K562 (cell line): ENCODE data around the gene SIRT3. TPM values are rescaled to one million over a fixed set of nuclear protein-coding genes. Genes with fewer than 3 reads are reported as not detected.
A peak's percentile ranks its signal among the peaks of the same experiment; 100 is the strongest.

ENCODE experiments used
- CBFA2T3 ChIP-seq: fragments of 450-650 bp; IDR thresholded peaks from 2 replicates; pipeline ENCODE4 v1.6.1; 2017
- CREBBP ChIP-seq: IDR thresholded peaks from one replicate; pipeline ENCODE4 v1.6.1; 2012; ENCODE audit warnings: low read depth, mild to moderate bottlenecking, control low read depth, inconsistent platforms, low read length
- FIP1L1 ChIP-seq: fragments of 200-400 bp; formaldehyde crosslinking; IDR thresholded peaks from 2 replicates; pipeline ENCODE4 v1.6.1; 2018; ENCODE audit warnings: mild to moderate bottlenecking, low read depth, low read length; ENCODE audit not compliant: poor library complexity, severe bottlenecking
- FOSL1 ChIP-seq: fragments of 200-800 bp; sonication (Bioruptor generic); conservative IDR thresholded peaks from 2 replicates; pipeline ENCODE4 v1.6.1; 2016; ENCODE audit warnings: missing genetic modification characterization, missing compliant biosample characterization
- FOXK2 ChIP-seq, 2 experiments: fragments of 450-650 bp; IDR thresholded peaks in 1 of 2; conservative IDR thresholded peaks in 1 of 2; 2 replicates each; pipeline ENCODE4 v1.6.1; 2016; ENCODE audit warnings: low read depth in 2 of 2, mild to moderate bottlenecking in 1 of 2
- HDAC6 ChIP-seq: IDR thresholded peaks from 2 replicates; pipeline ENCODE4 v1.6.1; 2012; ENCODE audit warnings: low read depth, mild to moderate bottlenecking, control low read depth, inconsistent platforms, low read length, moderate library complexity
- HIVEP1 ChIP-seq: fragments of 250-450 bp; sonication (Bioruptor Pico); IDR thresholded peaks from 2 replicates; pipeline ENCODE4 v1.4.0; 2020; ENCODE audit warnings: mild to moderate bottlenecking
- HNRNPL ChIP-seq: fragments of 200-400 bp; formaldehyde crosslinking; IDR thresholded peaks from 2 replicates; pipeline ENCODE4 v1.6.1; 2017; ENCODE audit warnings: low read depth, mild to moderate bottlenecking, low read length
- KAT7 ChIP-seq: sonication (generic); formaldehyde crosslinking; IDR thresholded peaks from 2 replicates; pipeline ENCODE4 v1.8.0; 2022; ENCODE audit warnings: missing genetic modification reagents, mild to moderate bottlenecking, borderline replicate concordance
- MTF1 ChIP-seq: fragments of 250-450 bp; sonication (Bioruptor Pico); IDR thresholded peaks from 2 replicates; pipeline ENCODE4 v1.9.0; 2021; ENCODE audit warnings: moderate library complexity, mild to moderate bottlenecking, inconsistent platforms, borderline replicate concordance
- POLR2G ChIP-seq: fragments of 200-400 bp; formaldehyde crosslinking; IDR thresholded peaks from 2 replicates; pipeline ENCODE4 v1.6.1; 2017; ENCODE audit warnings: low read depth, mild to moderate bottlenecking, antibody characterized with exemption, low read length, moderate library complexity
- POLR2H ChIP-seq: IDR thresholded peaks from 2 replicates; pipeline ENCODE4 v1.6.1; 2016; ENCODE audit warnings: missing genetic modification characterization, low read depth, mild to moderate bottlenecking, control low read depth, missing compliant biosample characterization, moderate library complexity
- PTBP1 ChIP-seq: fragments of 200-400 bp; formaldehyde crosslinking; IDR thresholded peaks from 2 replicates; pipeline ENCODE4 v1.6.1; 2017; ENCODE audit warnings: low read depth, low read length
- SLC30A9 ChIP-seq: fragments of 250-450 bp; sonication (Bioruptor Pico); IDR thresholded peaks from 2 replicates; pipeline ENCODE4 v1.8.0; 2022; ENCODE audit warnings: mild to moderate bottlenecking, moderate library complexity
- SREBF2 ChIP-seq: sonication (generic); formaldehyde crosslinking; IDR thresholded peaks from 2 replicates; pipeline ENCODE4 v1.4.0; 2020; ENCODE audit warnings: mild to moderate bottlenecking, missing genetic modification reagents
- ZFX ChIP-seq: sonication (generic); formaldehyde crosslinking; IDR thresholded peaks from 2 replicates; pipeline ENCODE4 v1.8.0; 2022; ENCODE audit warnings: mild to moderate bottlenecking, missing genetic modification reagents, moderate library complexity
- ZNF253 ChIP-seq: fragments of 250-450 bp; sonication (Bioruptor Pico); conservative IDR thresholded peaks from 2 replicates; pipeline ENCODE4 v1.6.1; 2021; ENCODE audit warnings: mild to moderate bottlenecking
- ZNF3 ChIP-seq: fragments of 250-450 bp; sonication (Bioruptor Pico); IDR thresholded peaks from 2 replicates; pipeline ENCODE4 v1.5.0; 2021; ENCODE audit warnings: mild to moderate bottlenecking, moderate library complexity
- ZNF507 ChIP-seq: conservative IDR thresholded peaks from 2 replicates; pipeline ENCODE4 v1.6.1; 2017; ENCODE audit warnings: missing genetic modification characterization, missing compliant biosample characterization
- ZNF696 ChIP-seq: fragments of 250-450 bp; sonication (Bioruptor Pico); conservative IDR thresholded peaks from 2 replicates; pipeline ENCODE4 v1.4.0; 2020; ENCODE audit warnings: mild to moderate bottlenecking, moderate library complexity
- ZNF764 ChIP-seq: fragments of 250-450 bp; sonication (Bioruptor Pico); IDR thresholded peaks from 2 replicates; pipeline ENCODE4 v1.4.0; 2020; ENCODE audit warnings: low read depth, mild to moderate bottlenecking, moderate library complexity
- ZNF785 ChIP-seq: fragments of 250-450 bp; sonication (Bioruptor Pico); IDR thresholded peaks from 2 replicates; pipeline ENCODE4 v1.4.0; 2020; ENCODE audit warnings: mild to moderate bottlenecking
- polyA plus RNA-seq, 8 experiments: library from polyadenylated mRNA; depleted of rRNA in 4 of 8; stranded (reverse) in 5 of 8; unstranded in 3 of 8; fragments of >200 nt; fragmentation: Nextera tagmentation in 2 of 8; fragmentation: Illumina TruSeq in 1 of 8; extraction: Ambion mirVana in 2 of 8; extraction: Trizol in 1 of 8; gene quantifications; 2 replicates each; pipeline versions ENCODE4 v1.2.1 to v1.2.3, GENCODE V29; 2011 to 2014; ENCODE audit warnings: inconsistent platforms in 1 of 8, missing spikeins in 1 of 8
- total RNA-seq, 7 experiments: library from RNA; depleted of rRNA in 6 of 7; stranded (reverse); fragments of >200 nt in 6 of 7; fragmentation: Illumina TruSeq in 2 of 7; extraction: Trizol in 2 of 7; gene quantifications; 2 replicates each; pipeline versions ENCODE4 v1.2.1 to v1.2.3, GENCODE V29; 2011 to 2021; ENCODE audit warnings: low replicate concordance in 1 of 7
- TF ChIP-seq, protein P1 (sequence below), 3 experiments: IDR thresholded peaks in 2 of 3; conservative IDR thresholded peaks in 1 of 3; 2 replicates each; pipeline ENCODE4 v1.5.1; 2011 to 2012; ENCODE audit warnings: low read length in 3 of 3, mild to moderate bottlenecking in 3 of 3, control low read depth in 2 of 3, improper control_type of control experiment in 1 of 3, inconsistent platforms in 1 of 3, low read depth in 1 of 3, mixed read lengths in 1 of 3, moderate library complexity in 1 of 3; ENCODE audit not compliant: insufficient read depth in 2 of 3
- TF ChIP-seq, protein P2 (sequence below): fragments of 450-650 bp; formaldehyde crosslinking; IDR thresholded peaks from 2 replicates; pipeline ENCODE4 v1.4.0; 2020; ENCODE audit warnings: mild to moderate bottlenecking, moderate library complexity
- TF ChIP-seq, protein P3 (sequence below): fragments of 450-650 bp; IDR thresholded peaks from 2 replicates; pipeline ENCODE4 v1.6.1; 2016; ENCODE audit warnings: low read depth, mild to moderate bottlenecking, moderate library complexity

The SIRT3 gene
- total and polyA plus RNA-seq, 9 of the 15 experiments (the other 6 are each of a cell fraction or from before 2014, with no cell fraction given): 1.9 to 27.5 (median 14.5) TPM

DNA sequence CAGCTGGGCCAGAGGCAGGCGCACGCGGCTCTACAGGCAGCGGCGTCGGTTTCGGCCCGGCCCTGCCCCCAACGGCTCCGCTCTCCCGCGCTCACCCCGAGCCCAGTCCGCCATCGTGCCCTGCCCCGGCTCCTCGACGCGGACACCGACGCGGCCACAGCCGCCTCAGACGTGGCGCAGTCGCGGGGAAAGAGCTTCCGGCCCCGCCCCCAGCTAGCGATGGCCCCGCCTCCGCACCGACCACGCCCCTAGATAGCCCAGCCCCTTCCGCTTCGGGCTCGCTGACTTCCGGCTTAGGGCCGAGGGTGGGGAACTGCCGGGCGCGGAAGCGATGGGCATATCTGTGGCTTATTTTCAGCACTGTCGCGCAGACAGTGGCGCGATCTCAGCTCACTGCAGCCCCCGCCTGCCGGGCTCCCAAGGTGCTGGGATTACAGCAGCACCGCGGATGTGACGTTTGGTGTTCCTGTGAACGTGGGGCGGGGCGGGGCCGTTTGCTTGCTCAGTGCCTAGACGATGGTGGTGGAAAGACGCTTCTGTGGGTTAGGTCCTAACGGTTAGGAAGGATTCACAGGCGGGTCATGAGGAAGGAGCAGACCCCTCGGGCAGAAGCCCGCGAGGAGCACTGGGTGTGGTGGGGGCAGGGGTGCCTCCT is 28.8 kb downstream of the SIRT3 start, which contains the start of the genes BET1L and RIC8A (continued):
- TF ChIP-seq HNRNPL (peak; percentile 83; the same call in 1 of the 2 replicates), POLR2G (peak; percentile 98), ZFX (peak; percentile 77), ZNF253 (CRISPR knock-in tag) (no peak), PTBP1 (no peak), MTF1 (no peak), FOXK2 (conservative IDR thresholded peaks at IDR 0.05 in 1 of 2, IDR thresholded peaks at IDR 0.05 in 1 of 2; ENCODE audit: low read depth in 2 of 2) (peak; percentile 70 to 75; a peak in 3 of 4 replicates), POLR2H (tag) (peak; percentile 69), CREBBP (no peak), ZNF3 (CRISPR knock-in tag) (no peak), ZNF696 (CRISPR knock-in tag) (no peak), KAT7 (CRISPR knock-in tag) (peak; percentile 82; the same call in 1 of the 2 replicates), SREBF2 (CRISPR knock-in tag) (no peak), ZNF764 (no peak), FOSL1 (tag) (no peak), ZNF507 (no peak), HDAC6 (no peak), HIVEP1 (CRISPR knock-in tag) (no peak), CBFA2T3 (no peak), ZNF785 (CRISPR knock-in tag) (no peak), FIP1L1 (peak; percentile 80), SLC30A9 (no peak)
- TF ChIP-seq, protein P1, sequence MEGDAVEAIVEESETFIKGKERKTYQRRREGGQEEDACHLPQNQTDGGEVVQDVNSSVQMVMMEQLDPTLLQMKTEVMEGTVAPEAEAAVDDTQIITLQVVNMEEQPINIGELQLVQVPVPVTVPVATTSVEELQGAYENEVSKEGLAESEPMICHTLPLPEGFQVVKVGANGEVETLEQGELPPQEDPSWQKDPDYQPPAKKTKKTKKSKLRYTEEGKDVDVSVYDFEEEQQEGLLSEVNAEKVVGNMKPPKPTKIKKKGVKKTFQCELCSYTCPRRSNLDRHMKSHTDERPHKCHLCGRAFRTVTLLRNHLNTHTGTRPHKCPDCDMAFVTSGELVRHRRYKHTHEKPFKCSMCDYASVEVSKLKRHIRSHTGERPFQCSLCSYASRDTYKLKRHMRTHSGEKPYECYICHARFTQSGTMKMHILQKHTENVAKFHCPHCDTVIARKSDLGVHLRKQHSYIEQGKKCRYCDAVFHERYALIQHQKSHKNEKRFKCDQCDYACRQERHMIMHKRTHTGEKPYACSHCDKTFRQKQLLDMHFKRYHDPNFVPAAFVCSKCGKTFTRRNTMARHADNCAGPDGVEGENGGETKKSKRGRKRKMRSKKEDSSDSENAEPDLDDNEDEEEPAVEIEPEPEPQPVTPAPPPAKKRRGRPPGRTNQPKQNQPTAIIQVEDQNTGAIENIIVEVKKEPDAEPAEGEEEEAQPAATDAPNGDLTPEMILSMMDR (IDR thresholded peaks at IDR 0.05 in 2 of 3, conservative IDR thresholded peaks at IDR 0.05 in 1 of 3; ENCODE audit: insufficient read depth in 2 of 3, low read depth in 1 of 3, low read length in 3 of 3): no peak; a peak in 1 of 6 replicates
- TF ChIP-seq, protein P2, sequence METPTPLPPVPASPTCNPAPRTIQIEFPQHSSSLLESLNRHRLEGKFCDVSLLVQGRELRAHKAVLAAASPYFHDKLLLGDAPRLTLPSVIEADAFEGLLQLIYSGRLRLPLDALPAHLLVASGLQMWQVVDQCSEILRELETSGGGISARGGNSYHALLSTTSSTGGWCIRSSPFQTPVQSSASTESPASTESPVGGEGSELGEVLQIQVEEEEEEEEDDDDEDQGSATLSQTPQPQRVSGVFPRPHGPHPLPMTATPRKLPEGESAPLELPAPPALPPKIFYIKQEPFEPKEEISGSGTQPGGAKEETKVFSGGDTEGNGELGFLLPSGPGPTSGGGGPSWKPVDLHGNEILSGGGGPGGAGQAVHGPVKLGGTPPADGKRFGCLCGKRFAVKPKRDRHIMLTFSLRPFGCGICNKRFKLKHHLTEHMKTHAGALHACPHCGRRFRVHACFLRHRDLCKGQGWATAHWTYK (CRISPR knock-in tag): no peak; the same call in none of the 2 replicates
- TF ChIP-seq, protein P3, sequence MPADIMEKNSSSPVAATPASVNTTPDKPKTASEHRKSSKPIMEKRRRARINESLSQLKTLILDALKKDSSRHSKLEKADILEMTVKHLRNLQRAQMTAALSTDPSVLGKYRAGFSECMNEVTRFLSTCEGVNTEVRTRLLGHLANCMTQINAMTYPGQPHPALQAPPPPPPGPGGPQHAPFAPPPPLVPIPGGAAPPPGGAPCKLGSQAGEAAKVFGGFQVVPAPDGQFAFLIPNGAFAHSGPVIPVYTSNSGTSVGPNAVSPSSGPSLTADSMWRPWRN: no peak
